GM21423 (cell line): ENCODE measurements around the gene PTPRN2.
"Not testable (repeated sequence)": the region's sequence is repeated elsewhere in the genome, so short reads cannot be mapped to it uniquely, and the experiment has no call there.

Experiments used
- ATAC-seq: cut with Tn5 transposase; IDR thresholded peaks from one replicate; pipeline ENCODE4 v1.9.1; 2021; ENCODE audit warnings: mild to moderate bottlenecking, moderate library complexity; ENCODE audit not compliant: unreplicated experiment

Gene PTPRN2

DNA sequence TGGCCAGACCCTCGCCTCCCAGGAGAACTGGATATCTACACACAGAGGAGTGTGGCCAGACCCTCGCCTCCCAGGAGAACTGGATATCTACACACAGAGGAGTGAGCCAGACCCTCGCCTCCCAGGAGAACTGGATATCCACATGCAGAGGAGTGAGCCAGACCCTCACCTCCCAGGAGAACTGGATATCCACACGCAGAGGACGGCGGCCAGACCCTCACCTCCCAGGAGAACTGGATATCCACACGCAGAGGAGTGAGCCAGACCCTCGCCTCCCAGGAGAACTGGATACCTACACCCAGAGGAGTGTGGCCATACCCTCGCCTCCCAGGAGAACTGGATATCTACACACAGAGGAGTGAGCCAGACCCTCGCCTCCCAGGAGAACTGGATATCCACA is 862.3 kb downstream of the PTPRN2 start:
- not testable (repeated sequence) for ATAC-seq

DNA sequence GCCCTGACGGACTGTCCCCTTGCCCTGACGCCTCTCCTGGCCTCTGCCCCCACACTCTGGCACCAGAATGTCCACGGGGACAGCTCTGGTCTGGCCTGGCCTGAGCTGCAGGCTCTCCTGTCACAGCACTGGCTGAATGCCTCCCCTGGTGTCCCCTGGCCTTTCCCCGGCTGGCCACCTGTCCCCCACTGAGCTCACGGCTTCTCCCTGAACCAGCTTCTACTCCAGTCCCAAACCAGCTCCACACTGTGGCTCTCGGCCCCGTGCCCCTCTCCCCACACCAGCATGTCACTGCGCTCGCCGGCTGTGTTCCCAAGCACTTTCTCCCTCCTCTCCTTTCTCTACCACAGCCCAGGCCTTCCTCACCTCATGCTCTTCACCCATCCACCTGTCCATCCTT is 864.4 kb downstream of the PTPRN2 start:
- no peak for ATAC-seq

DNA sequence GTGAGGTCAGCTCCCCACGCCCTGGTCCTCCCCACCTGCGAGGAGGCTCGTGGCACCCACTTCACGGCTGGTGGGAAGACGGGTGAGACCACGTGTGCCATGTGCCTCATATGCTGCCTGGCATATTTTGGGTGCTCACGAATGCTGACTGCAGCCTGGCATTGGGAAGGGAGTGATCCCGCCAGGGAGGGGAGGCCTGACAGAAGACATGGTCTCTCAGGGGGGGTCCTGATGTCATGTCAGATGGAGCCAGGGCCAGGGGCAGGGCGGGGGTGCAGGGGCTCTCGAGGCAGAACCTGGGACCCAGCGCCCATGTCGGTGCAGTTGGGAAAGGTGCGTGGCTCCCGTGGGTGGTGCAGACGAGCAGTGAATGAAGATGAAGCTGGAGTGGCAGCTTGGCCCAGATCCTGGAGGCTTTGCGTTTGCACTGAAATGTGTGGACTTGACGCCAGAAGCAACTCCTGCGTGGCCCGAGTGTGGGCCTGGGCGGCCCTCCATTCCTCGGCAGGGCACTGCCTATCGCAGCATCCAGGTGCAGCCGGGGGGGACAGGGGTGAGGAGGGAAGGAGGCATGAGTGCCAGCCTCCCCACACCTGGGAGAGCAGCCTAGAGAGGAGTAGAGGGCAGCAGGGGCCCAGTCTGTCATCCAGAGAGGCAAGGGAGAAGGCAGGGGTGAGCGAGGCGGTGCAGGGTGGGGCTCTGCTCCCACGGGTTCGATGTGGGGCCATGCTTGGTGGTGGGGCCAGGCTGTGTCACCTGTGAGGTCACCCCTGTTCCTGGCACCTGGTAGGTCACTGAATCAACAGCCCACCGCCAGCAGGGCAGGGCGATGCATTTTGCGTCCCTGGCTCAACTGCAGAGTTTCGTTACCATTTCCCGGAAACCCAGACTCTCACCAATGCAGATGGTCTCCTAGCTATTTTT is 865.2 kb downstream of the PTPRN2 start:
- ATAC-seq, result no peak

DNA sequence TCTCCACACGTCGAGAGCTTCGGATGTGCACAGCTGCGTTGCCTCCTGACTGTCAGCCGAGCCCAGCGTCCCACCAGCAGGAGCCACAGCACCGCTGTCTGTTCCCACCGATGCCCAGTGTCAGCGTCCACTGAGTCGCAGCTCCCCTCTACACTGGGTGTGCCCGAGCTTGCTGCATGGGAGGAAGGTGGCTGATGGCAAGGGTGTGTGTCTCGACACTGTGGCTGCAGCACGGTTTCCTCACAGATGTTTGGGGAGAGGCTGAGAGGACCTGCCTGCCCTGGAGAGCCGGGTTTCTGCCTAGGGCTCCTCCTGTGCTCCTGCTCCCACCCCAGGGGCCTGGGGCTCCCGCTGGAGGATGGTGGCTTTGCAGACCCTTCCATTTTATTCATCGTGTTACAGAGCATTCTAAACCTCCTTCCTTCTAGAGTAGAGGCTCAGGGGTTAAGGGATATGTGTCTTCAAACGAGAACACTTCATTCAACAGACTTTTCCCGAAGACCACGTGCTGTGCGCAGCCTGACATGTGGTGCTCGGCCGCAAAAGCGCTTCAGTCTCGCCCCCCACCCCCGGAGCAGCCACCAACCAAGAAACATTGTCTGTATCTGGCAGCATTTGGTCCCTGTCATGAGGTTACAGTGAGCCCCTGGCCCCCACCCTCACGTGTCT is 866.0 kb downstream of the PTPRN2 start:
- no peak for ATAC-seq

DNA sequence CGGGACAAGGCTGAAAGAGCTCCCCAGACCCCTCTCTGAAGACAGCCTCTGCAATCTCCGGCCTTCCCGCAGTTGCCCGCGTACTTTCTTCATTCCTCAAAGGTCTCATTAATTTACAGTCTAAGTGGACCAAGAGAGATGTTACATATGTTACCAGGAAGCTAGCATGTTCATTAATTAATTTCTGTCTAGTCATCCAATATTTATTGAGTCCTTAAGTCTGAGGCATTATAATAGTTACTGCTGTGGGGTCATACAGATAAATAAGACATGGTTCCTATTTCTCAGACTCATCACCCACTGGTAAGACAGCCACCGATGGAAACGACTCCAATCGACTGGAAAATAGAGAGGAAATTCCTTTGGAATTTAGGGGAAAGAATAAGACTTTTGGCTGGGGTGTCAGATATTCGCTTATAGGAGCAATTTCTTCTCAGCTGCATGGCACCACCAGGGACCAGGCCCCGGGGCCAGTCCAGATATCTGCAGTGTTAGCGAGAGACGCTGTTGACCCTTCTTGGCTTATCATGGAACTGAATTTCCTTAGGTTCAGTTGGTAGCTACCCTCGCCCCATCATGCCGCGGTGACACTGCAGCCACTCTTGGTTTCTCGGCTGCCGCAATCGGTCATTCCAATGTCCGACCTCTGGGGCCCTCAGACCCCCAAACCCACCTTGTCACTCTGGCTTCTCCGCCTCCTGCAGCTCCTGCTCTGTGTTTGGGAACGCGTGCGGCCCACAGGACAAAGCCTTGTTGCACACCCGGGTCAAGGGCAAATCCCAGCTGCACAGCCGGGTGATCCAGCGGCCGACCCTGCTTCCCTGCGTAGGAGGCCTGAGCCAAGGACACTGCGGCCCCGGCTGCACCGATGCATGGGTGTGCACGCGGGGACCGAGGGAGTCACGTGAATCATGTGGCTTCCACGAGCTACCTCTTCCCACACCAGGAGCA is 867.6 kb downstream of the PTPRN2 start:
- no peak for ATAC-seq

DNA sequence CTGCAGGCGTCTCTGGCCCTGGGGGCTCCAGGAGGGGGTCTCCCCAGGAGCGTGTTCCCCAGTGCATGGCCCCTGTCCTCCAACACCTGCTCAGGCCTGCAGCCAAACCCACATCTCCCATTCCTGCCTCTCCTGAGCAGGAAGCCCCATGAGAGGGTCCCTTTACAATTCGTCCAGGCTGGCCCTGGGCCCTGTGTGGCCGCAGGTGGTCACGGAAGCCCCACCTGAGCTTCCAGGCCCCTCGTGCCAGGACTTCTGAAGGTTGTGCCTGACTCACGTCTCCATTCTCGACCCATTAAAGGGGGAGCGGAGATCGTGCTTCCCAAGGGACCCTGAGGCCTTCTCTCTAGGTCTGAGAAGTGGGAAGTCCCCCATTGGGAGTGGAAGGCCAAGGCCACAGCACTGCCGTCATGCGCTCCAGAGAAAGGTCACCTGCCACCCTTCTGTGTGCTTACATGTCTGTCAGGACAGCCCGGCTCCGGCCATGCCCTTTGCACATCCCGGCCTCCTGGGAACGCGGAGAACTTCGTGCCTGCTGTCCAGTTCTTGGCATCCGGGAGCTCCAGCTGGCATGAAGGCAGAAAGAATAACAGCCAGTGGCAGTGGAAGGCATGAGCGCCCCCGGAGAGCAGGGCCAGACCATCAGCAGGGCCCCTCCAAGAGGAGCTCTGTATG is 868.5 kb downstream of the PTPRN2 start:
- ATAC-seq, result no peak

DNA sequence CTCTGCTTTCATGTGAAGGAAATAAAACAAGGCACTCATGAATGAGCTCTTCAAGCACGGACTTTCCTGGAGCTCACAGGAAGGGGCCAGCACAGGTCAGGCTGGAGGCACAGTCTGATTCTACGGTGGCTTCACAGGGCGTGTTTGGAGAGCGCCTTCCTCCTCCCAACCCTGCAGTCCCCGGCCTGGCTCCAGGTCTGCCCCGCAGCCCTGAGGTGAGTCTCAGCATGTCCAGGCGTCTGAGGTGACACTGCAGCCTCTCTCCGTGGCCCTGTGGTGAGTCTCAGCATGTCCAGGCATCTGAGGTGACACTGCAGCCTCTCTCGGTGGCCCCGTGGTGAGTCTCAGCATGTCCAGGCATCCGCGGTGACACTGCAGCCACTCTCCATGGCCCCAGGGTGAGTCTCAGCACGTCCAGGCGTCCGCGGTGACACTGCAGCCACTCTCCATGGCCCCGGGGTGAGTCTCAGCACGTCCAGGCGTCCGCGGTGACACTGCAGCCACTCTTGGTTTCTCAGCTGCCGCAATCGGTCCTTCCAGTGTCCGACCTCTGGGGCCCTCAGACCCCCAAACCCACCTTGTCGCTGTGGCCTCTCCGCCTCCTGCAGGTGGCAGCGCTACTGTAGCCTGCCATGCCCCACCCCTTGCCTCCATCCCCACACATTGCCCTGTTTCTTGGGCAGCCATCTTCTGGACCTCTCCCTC is 869.2 kb downstream of the PTPRN2 start:
- no peak for ATAC-seq

DNA sequence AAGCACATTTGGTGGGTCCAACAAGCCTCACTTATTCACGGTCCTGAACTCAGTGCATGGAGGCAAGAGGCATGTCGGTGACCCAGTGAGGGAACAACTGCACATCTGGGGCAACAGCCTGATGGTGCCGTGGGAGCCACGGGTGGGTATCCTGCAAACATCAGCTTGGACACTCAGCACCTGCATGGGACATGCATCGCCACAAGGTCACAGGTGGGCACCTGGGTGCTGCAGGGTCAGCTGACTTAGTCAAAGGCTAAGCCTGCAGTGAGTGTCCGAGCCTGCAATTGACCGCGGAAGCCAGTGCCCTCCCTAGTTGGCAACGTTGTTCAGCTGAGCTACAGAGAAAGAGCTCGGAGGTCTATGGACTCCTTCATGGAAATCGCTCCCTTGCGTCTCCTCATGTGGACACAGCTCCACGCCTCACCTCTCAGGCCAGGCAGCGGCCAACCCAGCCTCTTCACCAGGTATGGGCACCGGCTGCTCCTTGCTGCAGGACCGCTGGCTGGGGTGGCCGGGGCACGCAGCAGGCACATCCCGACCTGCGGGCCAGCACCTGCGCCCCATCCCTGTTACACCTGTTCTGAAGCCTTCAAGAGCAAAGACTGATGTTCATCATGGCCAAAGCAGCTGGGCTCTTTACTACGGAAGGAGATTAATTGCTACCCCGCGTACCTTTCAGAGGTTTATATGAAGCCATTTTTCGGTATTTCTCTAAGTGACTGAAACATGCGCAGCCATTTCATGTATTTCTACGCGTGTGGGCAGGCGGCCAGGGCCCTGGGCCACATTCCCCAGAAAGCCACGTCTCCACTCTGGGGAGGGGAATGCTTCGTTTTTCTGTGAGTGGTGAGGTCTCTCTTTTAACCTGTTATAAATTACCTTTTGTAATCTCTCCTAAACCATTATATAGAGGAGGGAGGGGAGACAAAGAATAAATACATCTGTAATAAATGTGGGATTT is 870.1 kb downstream of the PTPRN2 start:
- ATAC-seq, result no peak

DNA sequence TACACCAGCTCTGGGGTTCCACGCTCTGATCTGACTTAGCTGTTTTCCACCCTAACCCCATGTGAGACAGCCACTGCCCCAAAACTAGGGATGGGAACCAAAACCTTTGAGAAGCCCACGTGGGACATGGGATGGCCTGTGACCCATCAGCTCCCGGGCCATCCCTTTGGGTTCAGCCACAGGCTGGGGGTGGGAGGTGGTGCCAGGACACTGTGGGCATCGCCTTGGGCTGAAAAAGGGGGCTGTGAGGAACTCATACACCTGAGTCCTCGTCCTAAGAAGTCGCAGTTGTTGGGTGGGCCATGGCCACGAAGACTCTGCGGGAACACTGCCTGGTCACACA is 871.7 kb downstream of the PTPRN2 start:
- ATAC-seq, result no peak

DNA sequence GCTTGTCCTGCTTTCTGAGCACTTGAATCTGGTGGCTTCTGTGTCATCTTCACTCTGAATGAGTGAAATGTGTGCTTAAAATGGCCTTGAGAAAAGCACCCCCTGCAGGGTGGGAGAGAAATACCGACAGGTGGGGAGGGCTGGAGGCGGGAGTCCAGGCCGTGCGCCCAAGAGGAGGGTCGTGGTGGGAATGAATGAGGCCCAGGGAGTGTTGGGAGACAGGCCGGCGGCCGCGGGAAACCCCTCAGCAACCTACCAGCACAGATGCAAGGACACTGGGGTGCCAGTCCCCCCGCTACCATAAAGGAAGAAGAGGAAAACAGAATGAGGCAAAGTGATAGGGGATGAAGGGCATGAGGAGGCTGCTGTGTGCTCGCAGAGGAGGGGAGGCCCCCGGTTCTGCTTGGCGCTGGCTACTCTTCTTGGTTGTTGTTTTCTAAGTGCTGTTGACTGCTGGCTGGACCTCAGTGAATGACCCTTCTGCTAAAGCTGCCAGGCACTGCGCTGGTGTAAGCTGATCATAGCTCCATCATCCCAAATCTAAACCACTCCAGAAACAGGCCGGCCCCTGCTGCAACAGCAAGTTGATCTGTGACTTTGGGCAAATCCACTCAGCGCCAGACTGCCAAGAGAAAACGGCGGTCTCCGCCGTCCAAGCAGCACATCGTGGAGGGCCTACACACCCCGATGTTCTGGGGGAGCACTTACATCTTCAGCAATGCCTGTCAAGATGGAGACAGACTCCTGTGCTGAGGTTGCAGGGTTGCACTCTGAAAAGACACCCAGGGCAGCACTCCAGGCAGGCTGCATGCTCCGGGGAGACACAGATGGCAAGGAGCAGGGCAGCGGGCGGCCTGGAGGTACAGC is 872.3 kb downstream of the PTPRN2 start:
- ATAC-seq, result no peak

DNA sequence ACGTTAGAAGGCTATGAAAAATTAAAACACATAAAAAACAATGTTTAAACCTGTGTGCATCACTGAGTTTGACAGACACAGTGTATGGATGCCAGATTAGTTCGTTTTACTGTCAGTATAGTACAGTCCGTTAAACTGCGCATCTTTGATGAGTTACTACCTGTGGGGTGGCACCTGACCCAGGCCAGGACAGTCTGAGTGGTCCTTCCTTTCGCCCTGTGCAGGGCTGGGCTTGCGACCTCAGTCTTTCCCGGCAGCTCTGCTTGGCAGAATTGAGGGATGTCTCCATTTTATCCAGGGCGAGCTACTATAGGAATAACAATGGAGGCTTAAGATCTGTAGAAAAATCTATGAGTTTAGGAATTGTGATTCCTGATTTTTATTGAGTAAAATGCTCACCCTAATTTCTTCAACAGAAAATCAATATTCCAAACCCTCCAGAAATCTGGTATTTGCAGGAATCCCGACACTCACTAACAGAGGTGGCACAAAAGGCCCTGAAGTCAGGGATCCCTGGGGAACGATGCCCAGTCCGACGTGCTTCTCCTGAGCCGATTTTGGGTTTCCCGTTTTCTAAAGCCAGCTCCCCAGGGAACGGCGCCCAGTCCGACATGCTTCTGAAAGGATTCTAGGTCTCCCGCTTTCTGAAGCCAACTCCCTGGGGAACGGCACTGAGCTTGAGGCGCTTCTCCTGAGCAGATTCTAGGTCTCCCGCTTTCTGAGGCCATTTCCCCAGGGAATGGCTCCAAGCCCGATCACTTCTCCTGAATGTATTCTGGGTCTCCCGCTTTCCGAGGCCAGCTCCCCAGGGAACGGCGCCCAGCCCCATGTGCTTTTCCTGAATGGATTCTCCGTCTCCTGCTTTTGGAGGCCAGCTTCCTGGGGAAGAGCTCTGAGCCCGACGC is 873.2 kb downstream of the PTPRN2 start:
- ATAC-seq, result no peak

DNA sequence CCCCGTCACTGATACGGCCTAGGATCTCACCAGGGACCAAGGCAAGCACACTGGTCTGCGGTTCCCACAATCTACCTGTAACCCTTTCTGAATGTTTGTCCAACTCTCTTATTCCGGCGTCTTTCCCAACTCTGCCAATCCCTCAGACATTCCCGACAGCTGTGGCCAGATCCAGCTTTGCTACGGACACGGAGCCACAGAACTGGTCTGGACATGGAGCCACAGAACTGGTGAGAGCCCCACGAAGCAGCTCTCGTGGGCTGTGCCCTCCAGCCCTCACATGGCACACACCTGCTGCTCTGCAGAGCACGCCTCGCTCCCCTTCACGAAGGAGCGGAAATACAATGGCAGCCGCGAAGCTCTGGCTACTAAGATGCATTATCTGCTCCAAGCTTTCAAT is 874.0 kb downstream of the PTPRN2 start:
- ATAC-seq, result no peak

DNA sequence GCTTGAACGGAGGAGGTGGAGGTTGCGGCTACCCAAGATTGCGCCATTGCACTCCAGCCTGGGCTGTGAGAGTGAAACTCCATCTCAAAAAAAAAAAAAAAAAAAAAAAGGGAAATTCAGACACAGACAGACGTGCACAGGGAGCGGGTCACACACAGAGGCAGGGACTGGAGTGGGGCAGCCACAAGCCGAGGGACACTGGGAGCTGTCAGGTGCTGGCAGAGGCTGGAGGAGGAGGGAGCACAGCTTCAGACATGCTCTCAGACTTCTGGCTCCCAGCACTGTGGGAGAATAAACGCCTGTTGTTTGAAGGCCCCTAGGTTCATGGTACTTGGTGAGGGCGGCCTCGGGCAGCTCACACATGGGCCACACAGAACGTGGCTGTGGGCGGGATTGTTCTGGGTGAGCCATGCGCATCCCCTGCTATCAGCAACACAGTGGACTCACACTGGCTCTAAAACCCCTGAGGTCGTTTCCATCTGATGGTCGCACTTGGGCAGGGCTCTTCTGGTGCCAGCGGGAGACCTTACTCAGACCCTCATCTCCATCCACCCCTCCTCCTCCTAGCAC is 874.9 kb downstream of the PTPRN2 start:
- ATAC-seq, result no peak

DNA sequence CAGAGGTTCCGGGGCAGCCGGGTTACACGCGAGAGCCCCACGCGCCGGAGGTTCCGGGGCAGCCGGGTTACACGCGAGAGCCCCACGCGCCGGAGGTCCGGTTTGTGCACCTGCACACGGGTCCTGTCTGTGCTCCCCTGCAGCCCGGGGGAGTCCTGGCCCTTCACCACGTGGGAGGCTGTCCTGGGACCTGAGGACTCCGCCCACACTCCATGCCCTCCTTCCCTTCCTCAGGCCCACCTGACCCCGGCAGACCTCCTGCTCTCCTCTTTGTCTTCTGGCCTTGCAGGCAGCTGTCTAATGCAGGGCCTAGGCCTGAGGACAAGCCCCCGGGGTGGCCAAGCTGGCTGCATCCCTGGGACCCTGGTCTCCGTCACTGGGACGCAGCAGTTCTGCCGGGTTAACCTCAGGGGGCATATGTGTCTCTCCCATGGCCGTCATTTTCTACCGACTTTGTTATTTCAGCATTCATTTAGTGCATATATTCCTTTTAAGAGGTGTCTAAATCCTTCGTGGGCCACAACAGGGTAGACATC is 876.2 kb downstream of the PTPRN2 start:
- ATAC-seq, result no peak

DNA sequence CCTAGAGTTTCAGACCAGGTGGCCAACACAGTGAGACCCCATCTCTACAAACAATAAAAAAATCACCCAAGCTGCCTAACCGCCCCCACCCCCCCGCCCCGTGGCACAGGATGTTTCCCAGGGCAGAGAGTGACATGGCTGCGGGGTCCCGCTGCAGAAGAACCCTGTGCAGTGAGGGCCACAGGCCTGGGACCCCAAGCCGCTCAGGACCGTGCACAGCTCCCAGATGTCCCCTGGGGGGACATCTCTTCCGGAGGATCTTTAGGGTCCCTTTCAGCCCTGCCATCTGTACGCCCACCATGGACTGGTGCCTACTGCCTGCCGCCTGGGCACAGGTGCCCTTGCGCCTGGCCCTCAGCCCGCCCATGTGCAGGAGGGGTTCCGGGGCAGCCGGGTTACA is 877.2 kb downstream of the PTPRN2 start:
- no peak for ATAC-seq

DNA sequence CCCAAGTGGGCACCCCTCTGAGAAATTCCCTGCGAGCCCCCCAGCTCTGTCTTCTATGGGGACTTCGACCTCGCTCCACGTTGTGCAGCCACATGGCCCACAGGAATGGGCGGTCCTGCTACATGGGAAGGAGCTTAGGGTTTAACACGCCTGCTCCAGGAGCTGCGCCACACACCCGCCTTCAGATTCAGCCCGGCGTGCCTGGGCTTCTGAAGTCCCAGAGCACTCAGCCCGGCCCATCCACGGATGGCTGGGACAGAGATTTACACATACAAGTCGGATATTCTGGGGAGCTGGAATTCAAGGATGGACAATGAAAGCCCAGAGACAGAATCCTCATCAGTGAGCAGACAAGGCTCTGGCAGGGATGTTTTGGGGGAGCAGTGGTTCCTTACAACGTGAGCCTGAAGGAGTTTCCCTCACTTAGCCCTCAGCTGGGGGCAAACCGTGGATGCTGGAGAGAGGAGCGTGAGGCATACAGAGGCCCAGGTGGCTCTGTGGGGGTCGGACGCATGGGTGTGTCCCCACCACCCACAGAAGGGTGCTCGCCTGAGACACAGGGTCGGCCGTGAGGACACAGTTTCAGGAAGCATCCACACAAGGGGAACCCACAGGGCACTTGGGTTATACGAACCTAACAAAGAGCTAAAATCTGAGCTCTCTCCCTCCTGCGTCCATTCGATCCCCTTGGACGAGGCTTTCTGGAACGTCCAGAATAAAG is 877.9 kb downstream of the PTPRN2 start:
- no peak for ATAC-seq
